NT2/D1 (cell line): ENCODE results near the gene FAM53B.

Source experiments
- SUZ12 ChIP-seq: IDR thresholded peaks from 2 replicates; pipeline ENCODE4 v1.6.1; 2011; ENCODE audit not compliant: insufficient read length, insufficient read depth; ENCODE audit errors: extremely low read depth
- YY1 ChIP-seq: IDR thresholded peaks from 2 replicates; pipeline ENCODE4 v1.6.1; 2011; ENCODE audit not compliant: insufficient read length, insufficient read depth

- no peak for TF ChIP-seq SUZ12
- no peak for TF ChIP-seq YY1
Measured at GRCh38 chr10:124701435-124701834, 42.7 kb downstream of the FAM53B start.
